ENCODE results near the gene EEF1AKMT3. TPM values are rescaled to one million over a fixed set of nuclear protein-coding genes. Genes with fewer than 3 reads are reported as not detected.

EEF1AKMT3 gene
- total and polyA plus RNA-seq, 2 experiments from 2014 or later = 12.4 to 15.7 TPM

DNA sequence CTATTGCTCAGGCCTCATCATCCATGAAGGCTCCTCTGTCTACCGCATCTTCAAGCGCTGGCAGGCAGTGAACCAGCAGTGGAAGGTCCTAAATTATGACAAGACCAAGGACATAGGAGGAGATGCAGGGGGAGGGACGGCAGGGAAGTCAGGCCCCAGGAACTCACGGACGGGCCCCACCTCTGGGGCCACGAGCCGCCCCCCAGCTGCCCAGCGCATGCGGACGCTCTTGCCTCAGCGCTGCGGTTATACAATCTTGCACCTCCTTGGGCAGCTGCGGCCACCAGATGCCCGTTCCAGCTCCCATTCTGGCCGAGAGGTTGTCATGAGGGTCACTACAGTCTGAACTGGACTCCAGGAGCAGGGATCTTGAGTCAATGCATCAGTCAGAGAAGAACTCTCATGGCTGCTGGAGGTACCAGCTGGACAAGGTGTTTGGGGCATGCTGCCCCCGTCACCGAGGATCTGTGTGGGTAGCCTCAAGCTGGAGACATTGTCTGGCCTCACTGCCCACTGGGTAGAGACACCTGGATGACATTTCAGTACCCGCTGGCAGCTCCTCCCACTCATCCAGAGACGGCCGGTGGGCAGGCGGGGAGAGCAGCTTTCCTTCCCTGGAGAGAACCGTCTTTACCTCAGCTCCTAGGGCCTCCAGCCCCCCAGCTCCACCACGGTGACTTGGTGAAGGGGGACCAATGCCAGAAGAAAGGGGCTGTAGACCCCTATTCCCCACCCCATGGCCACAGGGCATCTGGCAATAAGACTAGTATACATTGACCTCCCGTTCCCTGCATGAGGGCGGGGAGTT, 13.7 kb upstream of the EEF1AKMT3 start:
- Histone ChIP-seq H3K36me3 (ENCODE audit: low read depth) (no peaks in the 10 kb centered on the region), H3F3A (ENCODE audit: insufficient read depth) (peaks cover 6% of the 10 kb centered on the region; the same call in 1 of the 2 replicates), H3K79me2 (ENCODE audit: insufficient read depth) (no peaks in the 10 kb centered on the region), H3K4me1 (ENCODE audit: insufficient read depth) (no peaks in the 10 kb centered on the region), H3K9me2 (ENCODE audit: insufficient read depth) (no peaks in the 10 kb centered on the region), H3K4me2 (ENCODE audit: unreplicated experiment) (no peak overlapping the region), H2AFZ (no peak overlapping the region), H3K27ac (no peak overlapping the region), H4K20me1 (ENCODE audit: insufficient read depth) (no peaks in the 10 kb centered on the region), H3K4me3 (no peak overlapping the region), H3K27me3 (replicated peaks; ENCODE audit: insufficient read depth) (peaks cover 22% of the 10 kb centered on the region), H3K9ac (no peak overlapping the region), H3K9me3 (ENCODE audit: low read depth) (no peaks in the 10 kb centered on the region)
- TF ChIP-seq EZH2phosphoT487 (IDR thresholded peaks at IDR 0.05; ENCODE audit: insufficient read depth, low read depth) = no peak
- TF ChIP-seq EZH2 (IDR thresholded peaks at IDR 0.05; ENCODE audit: insufficient read depth, poor library complexity, severe bottlenecking) = no peak
- DNase-seq = no peak
- 78 to 84% methylated on average over 24 to 25 of the region's 25 CpGs for WGBS, 2 experiments (ENCODE audit: low coverage in 1 of 2, low lambda C conversion rate in 2 of 2, missing lambda C conversion rate in 2 of 2)
- in situ Hi-C loops (cut with MboI) = no loop called here

DNA sequence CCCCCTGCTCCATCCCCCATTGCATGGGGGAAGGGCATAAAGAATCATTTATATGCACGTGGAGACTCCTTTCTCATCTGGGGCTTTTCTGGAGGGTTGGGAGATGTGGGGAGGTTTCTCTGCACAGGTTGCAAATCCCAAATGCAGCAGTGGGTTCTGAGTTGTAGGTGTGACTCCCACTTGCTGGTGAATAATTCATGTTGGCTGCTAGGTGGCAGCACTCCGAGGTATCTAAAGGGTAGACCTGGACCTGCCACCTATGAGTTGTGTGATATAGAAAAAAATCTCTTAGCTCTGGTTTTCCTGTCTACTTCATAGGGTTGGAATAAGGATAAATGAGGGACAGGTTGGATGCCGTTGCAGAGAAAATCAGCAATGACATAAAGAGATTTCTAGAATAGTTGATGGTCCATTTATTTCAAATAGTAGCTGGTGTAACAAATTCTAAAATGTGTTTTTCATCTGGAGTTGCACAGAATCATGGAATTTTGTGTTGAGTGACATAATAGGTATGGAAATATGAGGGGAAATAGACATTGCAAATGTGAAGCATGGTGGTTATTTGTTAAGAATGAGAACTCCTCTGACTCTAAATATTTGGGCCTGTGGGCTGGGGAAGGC, 12.9 kb upstream of the EEF1AKMT3 start:
- peak; percentile 46 for DNase-seq
- Histone ChIP-seq H3K9me3 (ENCODE audit: low read depth) (no peaks in the 10 kb centered on the region), H3K9me2 (ENCODE audit: insufficient read depth) (no peaks in the 10 kb centered on the region), H3K27ac (no peak overlapping the region), H3K79me2 (ENCODE audit: insufficient read depth) (no peaks in the 10 kb centered on the region), H3K4me2 (ENCODE audit: unreplicated experiment) (no peak overlapping the region), H3K36me3 (ENCODE audit: low read depth) (no peaks in the 10 kb centered on the region), H4K20me1 (ENCODE audit: insufficient read depth) (no peaks in the 10 kb centered on the region), H3K9ac (no peak overlapping the region), H3K27me3 (replicated peaks; ENCODE audit: insufficient read depth) (peaks cover 15% of the 10 kb centered on the region), H2AFZ (no peak overlapping the region), H3K4me1 (ENCODE audit: insufficient read depth) (no peaks in the 10 kb centered on the region), H3F3A (ENCODE audit: insufficient read depth) (no peaks in the 10 kb centered on the region), H3K4me3 (no peak overlapping the region)
- in situ Hi-C loops (cut with MboI) = no loop called here
- 13 to 20% methylated on average over 3 of the region's 3 CpGs for WGBS, 2 experiments (ENCODE audit: low coverage in 1 of 2, low lambda C conversion rate in 2 of 2, missing lambda C conversion rate in 2 of 2)
- TF ChIP-seq EZH2phosphoT487 (IDR thresholded peaks at IDR 0.05; ENCODE audit: insufficient read depth, low read depth) = no peak
- TF ChIP-seq EZH2 (IDR thresholded peaks at IDR 0.05; ENCODE audit: insufficient read depth, poor library complexity, severe bottlenecking) = no peak

DNA sequence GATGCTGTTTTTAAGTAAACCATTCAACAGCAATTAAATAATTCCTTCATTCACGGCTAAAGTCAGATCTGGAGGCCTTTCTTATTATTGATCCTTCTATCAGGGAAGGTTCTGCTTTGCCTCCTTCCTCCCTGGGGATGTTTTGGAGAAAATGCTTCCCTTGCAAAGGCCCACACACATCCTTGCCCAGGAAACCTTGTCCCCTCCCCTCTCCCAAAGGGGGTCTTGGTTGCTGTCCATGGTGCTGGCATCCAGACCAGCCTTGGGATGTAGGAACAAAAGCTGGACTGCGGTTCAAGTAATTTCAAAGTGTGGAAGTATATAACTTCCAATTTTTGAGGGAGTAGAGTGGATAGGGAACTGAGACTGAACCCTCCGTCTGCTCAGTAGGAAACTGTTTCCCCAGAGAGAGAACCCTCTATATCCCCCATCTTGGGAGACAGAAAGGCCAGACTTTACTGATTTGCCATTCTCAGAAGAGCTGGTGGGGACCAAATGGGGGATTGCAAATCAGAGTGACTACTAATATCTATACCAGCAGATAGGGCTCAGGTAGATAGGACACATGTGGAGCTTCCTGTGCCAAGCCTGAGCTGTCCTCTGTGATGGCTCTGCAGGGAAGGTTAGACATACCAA, 11.9 kb upstream of the EEF1AKMT3 start:
- 86 to 92% methylated on average over 3 of the region's 3 CpGs for WGBS, 2 experiments (ENCODE audit: low coverage in 1 of 2, low lambda C conversion rate in 2 of 2, missing lambda C conversion rate in 2 of 2)
- no peaks in the 10 kb centered on the region for H3K9me2 ChIP-seq (ENCODE audit: insufficient read depth)
- no peaks in the 10 kb centered on the region for H3F3A ChIP-seq (ENCODE audit: insufficient read depth)
- no peak overlapping the region for H3K4me2 ChIP-seq (ENCODE audit: unreplicated experiment)
- H4K20me1 ChIP-seq (ENCODE audit: insufficient read depth) = no peaks in the 10 kb centered on the region
- no peak overlapping the region for H2AFZ ChIP-seq
- DNase-seq = no peak
- no peaks in the 10 kb centered on the region for H3K79me2 ChIP-seq (ENCODE audit: insufficient read depth)
- H3K36me3 ChIP-seq (ENCODE audit: low read depth) = no peaks in the 10 kb centered on the region
- H3K4me1 ChIP-seq (ENCODE audit: insufficient read depth) = no peaks in the 10 kb centered on the region
- TF ChIP-seq EZH2 (IDR thresholded peaks at IDR 0.05; ENCODE audit: insufficient read depth, poor library complexity, severe bottlenecking) (no peak), EZH2phosphoT487 (IDR thresholded peaks at IDR 0.05; ENCODE audit: insufficient read depth, low read depth) (no peak)
- in situ Hi-C loops (cut with MboI) = no loop called here
- H3K4me3 ChIP-seq = no peak overlapping the region
- no peak overlapping the region for H3K27ac ChIP-seq
- H3K9me3 ChIP-seq (ENCODE audit: low read depth) = no peaks in the 10 kb centered on the region
- H3K27me3 ChIP-seq (replicated peaks; ENCODE audit: insufficient read depth) = peaks cover 20% of the 10 kb centered on the region
- no peak overlapping the region for H3K9ac ChIP-seq

DNA sequence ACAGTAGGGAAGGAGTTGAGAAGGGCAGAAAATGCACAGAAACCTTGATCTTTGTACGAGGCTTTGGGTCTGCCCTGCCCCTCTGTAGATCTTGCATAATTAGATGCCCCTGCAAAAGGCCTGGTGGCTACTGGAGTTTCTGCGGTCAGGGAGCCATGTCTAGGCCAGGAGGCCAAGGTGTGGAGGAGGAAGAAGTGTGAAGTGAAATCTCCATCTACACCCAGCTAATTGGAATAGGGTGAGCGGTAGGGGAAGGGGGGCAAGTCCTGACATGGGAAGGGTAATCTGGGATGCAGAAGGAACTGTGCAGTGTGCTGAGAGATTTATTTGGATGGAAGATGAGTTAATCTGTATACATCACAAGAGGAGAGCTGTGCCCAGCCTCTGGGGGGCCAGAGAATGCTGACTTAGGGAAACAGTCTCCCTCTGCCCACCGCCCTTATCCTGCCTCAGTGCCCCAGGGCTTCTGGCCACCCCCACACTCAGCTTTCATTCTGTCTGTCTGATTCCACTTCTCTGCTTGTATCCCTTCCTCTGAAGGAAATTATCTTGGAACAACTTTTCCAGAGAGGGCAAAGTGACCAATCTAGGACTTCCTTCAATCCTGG, 10.9 kb upstream of the EEF1AKMT3 start:
- Histone ChIP-seq H3K4me3 (no peak overlapping the region), H3K9me3 (ENCODE audit: low read depth) (no peaks in the 10 kb centered on the region), H3K9me2 (ENCODE audit: insufficient read depth) (no peaks in the 10 kb centered on the region), H3K4me2 (ENCODE audit: unreplicated experiment) (no peak overlapping the region), H3K27me3 (replicated peaks; ENCODE audit: insufficient read depth) (peaks cover 19% of the 10 kb centered on the region), H3K36me3 (ENCODE audit: low read depth) (no peaks in the 10 kb centered on the region), H3F3A (ENCODE audit: insufficient read depth) (peaks cover 4% of the 10 kb centered on the region; the same call in 1 of the 2 replicates), H4K20me1 (ENCODE audit: insufficient read depth) (no peaks in the 10 kb centered on the region), H2AFZ (no peak overlapping the region), H3K27ac (no peak overlapping the region), H3K4me1 (ENCODE audit: insufficient read depth) (no peaks in the 10 kb centered on the region), H3K79me2 (ENCODE audit: insufficient read depth) (no peaks in the 10 kb centered on the region), H3K9ac (no peak overlapping the region)
- no peak for TF ChIP-seq EZH2 (IDR thresholded peaks at IDR 0.05; ENCODE audit: insufficient read depth, poor library complexity, severe bottlenecking)
- no peak for TF ChIP-seq EZH2phosphoT487 (IDR thresholded peaks at IDR 0.05; ENCODE audit: insufficient read depth, low read depth)
- DNase-seq = no peak
- in situ Hi-C loops (cut with MboI) = no loop called here
- whole genome bisulfite sequencing, 2 experiments (ENCODE audit: low coverage in 1 of 2, low lambda C conversion rate in 2 of 2, missing lambda C conversion rate in 2 of 2) = 68 to 71% methylated on average over 4 of the region's 4 CpGs
